ENCODE data around the gene MATR3.
A peak's percentile ranks its signal among the peaks of the same experiment; 100 is the strongest.
"Not testable (repeated sequence)": the region's sequence is repeated elsewhere in the genome, so short reads cannot be mapped to it uniquely, and the experiment has no call there.

The MATR3 gene

DNA sequence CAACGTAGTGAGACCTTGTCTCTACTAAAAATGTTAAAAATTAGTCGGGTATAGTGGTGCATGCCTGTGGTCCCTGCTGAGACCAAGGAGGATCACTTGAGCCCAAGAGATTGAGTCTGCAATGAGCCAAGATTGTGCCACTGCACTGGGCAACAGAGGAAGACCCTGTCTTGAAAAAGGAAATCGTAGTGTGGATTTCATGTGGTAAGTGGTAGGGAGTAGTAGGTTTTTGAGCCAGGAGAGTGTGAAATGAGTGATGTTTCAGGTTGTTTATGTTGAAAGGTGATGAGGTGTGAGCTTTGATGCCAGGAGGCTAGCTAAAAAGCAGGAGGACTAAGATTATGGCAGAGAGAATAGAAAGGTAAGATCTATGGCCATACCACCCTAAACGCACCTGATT, 5.9 kb downstream of the MATR3 start:
- no peak for DNase-seq (ENCODE audit: low spot score)
- TF ChIP-seq, protein P1, sequence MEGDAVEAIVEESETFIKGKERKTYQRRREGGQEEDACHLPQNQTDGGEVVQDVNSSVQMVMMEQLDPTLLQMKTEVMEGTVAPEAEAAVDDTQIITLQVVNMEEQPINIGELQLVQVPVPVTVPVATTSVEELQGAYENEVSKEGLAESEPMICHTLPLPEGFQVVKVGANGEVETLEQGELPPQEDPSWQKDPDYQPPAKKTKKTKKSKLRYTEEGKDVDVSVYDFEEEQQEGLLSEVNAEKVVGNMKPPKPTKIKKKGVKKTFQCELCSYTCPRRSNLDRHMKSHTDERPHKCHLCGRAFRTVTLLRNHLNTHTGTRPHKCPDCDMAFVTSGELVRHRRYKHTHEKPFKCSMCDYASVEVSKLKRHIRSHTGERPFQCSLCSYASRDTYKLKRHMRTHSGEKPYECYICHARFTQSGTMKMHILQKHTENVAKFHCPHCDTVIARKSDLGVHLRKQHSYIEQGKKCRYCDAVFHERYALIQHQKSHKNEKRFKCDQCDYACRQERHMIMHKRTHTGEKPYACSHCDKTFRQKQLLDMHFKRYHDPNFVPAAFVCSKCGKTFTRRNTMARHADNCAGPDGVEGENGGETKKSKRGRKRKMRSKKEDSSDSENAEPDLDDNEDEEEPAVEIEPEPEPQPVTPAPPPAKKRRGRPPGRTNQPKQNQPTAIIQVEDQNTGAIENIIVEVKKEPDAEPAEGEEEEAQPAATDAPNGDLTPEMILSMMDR (IDR thresholded peaks at IDR 0.05) = no peak
- H3K4me3 ChIP-seq = peak overlapping the region; percentile 37
- peak overlapping the region; percentile 8 to 15 for H3K27ac ChIP-seq

DNA sequence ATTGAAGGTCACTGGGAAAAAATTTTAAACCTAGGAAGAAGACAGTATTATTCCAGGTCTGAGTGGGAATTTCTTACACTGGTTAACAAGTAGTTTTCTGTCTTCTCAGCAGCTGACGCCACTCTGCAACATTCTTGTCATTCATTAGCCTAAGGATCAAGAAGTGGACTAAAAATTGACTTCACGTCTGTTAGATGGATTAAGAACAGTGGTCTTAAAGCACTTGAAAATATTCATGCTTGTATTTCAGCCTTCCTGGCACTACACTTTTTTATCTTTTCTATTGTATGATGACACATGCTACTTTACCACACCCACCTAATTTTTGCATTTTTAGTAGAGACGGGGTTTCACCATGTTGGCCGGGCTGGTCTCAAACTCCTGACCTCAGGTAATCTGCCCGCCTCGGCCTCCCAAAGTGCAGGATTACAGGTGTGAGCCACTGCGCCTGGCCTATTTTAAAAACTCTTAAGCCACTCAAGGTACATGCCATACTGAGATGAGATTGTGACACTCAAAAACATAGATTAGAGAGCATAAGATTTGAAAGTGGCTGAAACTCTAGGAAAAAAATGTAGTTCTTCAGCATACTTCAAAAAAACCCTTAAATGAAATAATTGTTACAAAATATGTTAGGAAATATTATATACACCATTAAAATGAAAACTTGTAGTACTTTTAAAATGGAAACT, 8.4 kb downstream of the MATR3 start:
- H3K27ac ChIP-seq = no peak overlapping the region
- no peak overlapping the region for H3K4me3 ChIP-seq
- TF ChIP-seq, protein P1 (IDR thresholded peaks at IDR 0.05) = no peak
- no peak for DNase-seq (ENCODE audit: low spot score)

GRCh38 chr5:139304391-139305324, 11.1 kb downstream of the MATR3 start:
- TF ChIP-seq, protein P1 (IDR thresholded peaks at IDR 0.05) = no peak
- DNase-seq (ENCODE audit: low spot score) = no peak
- Histone ChIP-seq H3K27ac (no peak overlapping the region), H3K4me3 (peak overlapping the region; percentile 37)

- DNase-seq (ENCODE audit: low spot score) = no peak
- TF ChIP-seq, protein P1 (IDR thresholded peaks at IDR 0.05) = no peak
- Histone ChIP-seq H3K4me3 (no peak overlapping the region), H3K27ac (no peak overlapping the region)
Observed at GRCh38 chr5:139306197-139306596, 12.7 kb downstream of the MATR3 start.

DNA sequence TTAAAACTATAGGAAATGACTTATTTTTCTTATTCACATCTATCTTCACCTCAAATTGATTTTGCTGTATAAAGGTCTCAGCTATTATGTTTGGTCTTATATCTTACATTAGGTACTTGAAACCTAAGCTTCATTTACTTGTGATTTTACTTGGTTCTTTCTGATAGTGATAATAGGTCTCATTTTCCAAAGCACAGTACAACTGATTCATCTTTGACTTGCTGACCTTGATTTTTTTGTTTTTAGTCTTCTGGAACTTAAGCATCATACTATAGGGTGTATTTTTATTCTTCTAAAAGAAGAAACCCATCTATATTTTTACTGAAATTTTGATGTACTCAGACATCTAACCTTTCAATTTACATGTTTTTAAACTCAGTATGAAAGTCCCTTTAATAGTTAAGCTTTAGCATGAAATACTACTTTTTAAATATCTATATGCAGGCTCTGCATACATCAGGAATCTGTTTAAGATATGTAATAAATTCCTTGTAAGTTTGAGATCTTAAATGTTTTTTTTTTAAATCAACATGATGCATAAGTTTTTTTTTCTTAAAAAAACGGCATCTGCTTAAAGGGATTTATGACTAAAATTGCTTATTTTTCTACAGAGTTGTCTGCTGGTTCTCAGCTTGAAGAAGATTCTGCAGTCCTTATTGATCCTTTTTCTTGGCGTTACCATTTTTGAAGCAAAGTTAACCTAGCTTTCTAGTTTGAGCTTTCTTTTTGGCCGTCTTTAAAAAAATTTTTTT, 13.3 kb downstream of the MATR3 start:
- Histone ChIP-seq H3K4me3 (no peak overlapping the region), H3K27ac (no peak overlapping the region)
- TF ChIP-seq, protein P1 (IDR thresholded peaks at IDR 0.05) = no peak
- DNase-seq (ENCODE audit: low spot score) = no peak

DNA sequence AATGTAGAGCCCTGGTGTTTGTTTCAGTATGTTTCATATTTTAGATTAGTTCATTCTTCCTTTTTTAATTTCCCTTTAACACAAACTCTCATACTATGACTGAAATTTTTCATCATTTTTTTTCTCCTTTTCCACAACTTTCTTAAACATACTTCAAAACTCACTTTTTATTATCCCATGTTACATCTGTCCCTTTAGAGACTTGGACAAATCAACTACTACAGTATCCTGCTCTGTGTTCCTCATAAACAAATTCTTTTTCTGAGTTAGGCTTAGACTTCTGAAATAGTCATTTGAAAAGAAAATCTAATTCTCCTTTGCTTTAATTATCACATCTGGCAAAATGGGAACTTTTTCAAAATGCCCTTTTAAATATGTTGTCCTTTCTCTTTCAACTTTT, 15.3 kb downstream of the MATR3 start:
- DNase-seq (ENCODE audit: low spot score) = no peak
- no peak overlapping the region for H3K4me3 ChIP-seq

GRCh38 chr5:139310715-139311186, 17.2 kb downstream of the MATR3 start:
- not testable (repeated sequence) for H3K4me3 ChIP-seq; H3K27ac ChIP-seq; DNase-seq (ENCODE audit: low spot score)

More for the DNA sequence above, 15.3 kb downstream of the MATR3 start:
- TF ChIP-seq, protein P1 (IDR thresholded peaks at IDR 0.05) = no peak
- no peak overlapping the region for H3K27ac ChIP-seq

All from coronary artery (tissue), 2 donors.